Skeletal muscle tissue (tissue), 4 donors: Measurements from ENCODE around the gene LYL1. TPM values are rescaled to one million over a fixed set of nuclear protein-coding genes. Genes with fewer than 3 reads are reported as not detected.

Source experiments
- H3K27ac ChIP-seq: one replicate; pipeline ENCODE4 v1.7.0; 2013; ENCODE audit warnings: mild to moderate bottlenecking, low read depth, low read length, inconsistent platforms
- H3K27me3 ChIP-seq, 3 donors: one replicate each; pipeline ENCODE4 v1.7.0; 2013; ENCODE audit warnings: low read length in 3 of 3; ENCODE audit not compliant: control insufficient read depth in 3 of 3, insufficient read depth in 3 of 3
- H3K36me3 ChIP-seq, 3 donors: one replicate each; pipeline ENCODE4 v1.7.0; 2013; ENCODE audit warnings: low read length in 3 of 3; ENCODE audit not compliant: control insufficient read depth in 3 of 3, insufficient read depth in 3 of 3
- H3K4me1 ChIP-seq, 3 donors: one replicate each; pipeline ENCODE4 v1.7.0; 2013; ENCODE audit warnings: low read length in 3 of 3, mild to moderate bottlenecking in 3 of 3; ENCODE audit not compliant: control insufficient read depth in 3 of 3, insufficient read depth in 3 of 3
- H3K4me3 ChIP-seq, 3 donors: one replicate each; pipeline ENCODE4 v1.7.0; 2013; ENCODE audit warnings: low read length in 3 of 3
- H3K9ac ChIP-seq, 3 donors: one replicate each; pipeline ENCODE4 v1.7.0; 2013; ENCODE audit warnings: low read length in 3 of 3, mild to moderate bottlenecking in 3 of 3, moderate library complexity in 2 of 3, low read depth in 1 of 3
- H3K9me3 ChIP-seq, 3 donors: one replicate each; pipeline ENCODE4 v1.7.0; 2013; ENCODE audit warnings: low read length in 3 of 3; ENCODE audit not compliant: control insufficient read depth in 3 of 3
- total RNA-seq: library from RNA; depleted of rRNA; stranded (reverse); fragments of >200 nt; gene quantifications from one replicate; pipeline ENCODE4 v1.2.3, GENCODE V29; 2014
- donor health status: Osteomylitis.

Gene LYL1
- total RNA-seq, 1 donor from 2014 or later = 13.6 TPM

DNA sequence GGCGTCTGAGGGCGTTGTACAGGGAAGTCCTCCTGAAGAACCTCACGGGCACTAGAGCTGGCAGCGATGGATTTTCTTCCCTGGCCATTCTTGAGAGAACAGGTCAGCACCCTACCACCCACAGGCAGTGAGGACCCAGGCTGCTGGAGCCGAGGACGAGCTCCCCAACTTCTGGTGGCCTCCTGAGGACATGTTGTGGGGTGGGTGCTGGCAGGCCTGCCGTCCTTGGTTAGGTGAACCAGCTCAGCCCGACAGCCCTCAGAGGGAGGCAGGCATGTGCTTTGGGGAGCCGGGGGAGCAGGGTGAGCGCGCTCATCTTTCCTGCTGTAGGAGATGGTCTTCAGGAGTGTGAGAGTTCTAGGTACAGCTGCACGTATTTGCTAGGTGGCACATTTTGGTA, 15.4 kb downstream of the LYL1 start:
- H3K9ac ChIP-seq = no peak overlapping the region
- no peaks in the 10 kb centered on the region for H3K27me3 ChIP-seq
- H3K9me3 ChIP-seq = no peaks in the 10 kb centered on the region
- peaks cover 39 to 57% (median 45%) of the 10 kb centered on the region in 3 donors for H3K36me3 ChIP-seq
- H3K4me3 ChIP-seq = no peak overlapping the region
- H3K4me1 ChIP-seq = peaks cover 30 to 54% (median 48%) of the 10 kb centered on the region in 3 donors
- no peak overlapping the region for H3K27ac ChIP-seq

DNA sequence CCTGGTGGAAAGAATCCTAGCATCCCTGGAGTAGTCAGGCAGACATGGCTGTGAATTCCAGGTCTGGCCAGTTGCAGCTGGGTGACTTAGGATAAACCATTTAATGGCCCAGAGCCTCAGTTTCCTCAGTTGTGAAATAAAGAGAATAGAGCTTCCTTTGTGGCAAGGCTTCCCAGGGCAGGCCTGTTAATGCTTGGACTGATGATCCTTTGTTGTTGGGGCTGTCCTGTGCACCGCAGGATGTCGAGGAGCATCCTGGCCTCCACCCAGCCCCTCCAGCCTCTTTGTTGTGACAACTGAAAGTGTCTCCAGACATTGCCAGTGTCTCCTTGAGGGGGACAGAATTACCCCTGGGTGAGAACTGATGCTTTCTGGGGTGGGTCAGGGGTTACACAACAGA, 16.3 kb downstream of the LYL1 start:
- Histone ChIP-seq H3K4me1 (peaks cover 36 to 56% (median 50%) of the 10 kb centered on the region in 3 donors), H3K9ac (no peak overlapping the region), H3K27ac (no peak overlapping the region), H3K9me3 (no peaks in the 10 kb centered on the region), H3K27me3 (no peaks in the 10 kb centered on the region), H3K4me3 (no peak overlapping the region), H3K36me3 (peaks cover 45 to 64% (median 46%) of the 10 kb centered on the region in 3 donors)

DNA sequence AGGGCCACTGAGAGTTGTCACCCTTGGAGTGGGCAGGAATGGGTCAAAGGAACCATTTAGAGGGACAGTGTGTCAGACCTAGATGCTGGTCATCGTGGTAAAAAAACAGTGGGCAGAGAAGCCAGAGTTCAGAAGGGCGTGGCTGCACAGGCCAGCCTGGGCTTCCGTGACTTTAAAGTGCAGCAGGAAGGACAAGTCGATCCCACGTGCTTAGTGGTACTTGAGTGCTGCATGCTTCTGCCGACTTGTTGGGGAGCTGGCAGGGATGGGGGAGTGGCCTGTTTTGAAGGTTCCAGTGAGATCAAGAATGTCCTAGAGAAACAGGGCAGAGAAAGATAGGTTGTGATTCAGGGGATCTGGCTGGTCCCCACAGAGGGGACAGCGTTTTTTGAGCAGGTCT, 17.0 kb downstream of the LYL1 start:
- H3K27me3 ChIP-seq = no peaks in the 10 kb centered on the region
- H3K27ac ChIP-seq = no peak overlapping the region
- peaks cover 45 to 63% (median 45%) of the 10 kb centered on the region in 3 donors for H3K36me3 ChIP-seq
- H3K9me3 ChIP-seq = no peaks in the 10 kb centered on the region
- H3K9ac ChIP-seq = peak overlapping the region in 1 of 3 donors; percentile 40
- peaks cover 33 to 52% (median 49%) of the 10 kb centered on the region in 3 donors for H3K4me1 ChIP-seq
- H3K4me3 ChIP-seq = no peak overlapping the region

DNA sequence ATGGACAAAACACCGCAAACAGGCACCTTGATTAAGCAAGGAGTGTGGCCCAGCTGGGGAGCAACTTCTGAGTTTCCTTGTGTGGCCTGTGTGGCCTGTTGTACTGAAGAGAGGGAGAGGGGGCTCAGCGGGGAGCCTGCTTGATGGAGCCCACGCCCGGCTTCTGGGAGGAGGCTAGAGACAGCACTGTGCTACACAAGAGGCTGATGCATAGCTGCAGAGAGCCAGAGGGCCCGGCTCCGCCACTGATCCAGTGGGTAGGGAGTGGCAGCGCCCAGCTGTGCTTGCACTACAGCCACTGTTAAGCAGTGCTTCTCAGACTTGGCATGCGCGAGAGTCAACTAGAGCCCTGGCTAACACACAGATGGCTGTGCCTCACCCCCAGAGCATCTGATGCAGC, 19.0 kb downstream of the LYL1 start:
- no peak overlapping the region for H3K4me3 ChIP-seq
- H3K9ac ChIP-seq = peak overlapping the region in 1 of 3 donors; percentile 45
- peaks cover 36 to 62% (median 48%) of the 10 kb centered on the region in 3 donors for H3K36me3 ChIP-seq
- H3K4me1 ChIP-seq = peaks cover 33 to 52% (median 45%) of the 10 kb centered on the region in 3 donors
- no peaks in the 10 kb centered on the region for H3K27me3 ChIP-seq
- H3K27ac ChIP-seq = peak overlapping the region; percentile 23
- H3K9me3 ChIP-seq = no peaks in the 10 kb centered on the region

DNA sequence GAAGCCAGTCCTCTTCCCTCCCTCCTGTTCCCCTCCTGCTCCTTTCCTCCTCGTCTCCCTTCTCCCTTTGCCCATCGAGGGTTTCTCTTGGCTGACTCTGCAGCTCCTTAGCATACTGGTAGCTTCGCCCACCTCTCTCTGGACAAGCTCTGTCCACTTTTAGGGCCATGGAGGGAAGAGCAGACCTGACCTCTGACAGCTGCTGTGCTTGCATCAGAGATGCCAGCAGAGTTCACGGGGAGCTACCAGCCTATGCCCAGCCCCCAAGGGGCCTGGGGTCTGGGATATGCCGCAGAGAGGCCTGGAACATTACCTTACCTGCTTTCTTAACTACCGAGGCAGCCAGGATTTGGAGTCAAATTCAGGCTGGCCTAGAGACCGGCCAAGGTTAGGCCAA, 19.7 kb downstream of the LYL1 start:
- H3K36me3 ChIP-seq = peaks cover 36 to 63% (median 49%) of the 10 kb centered on the region in 3 donors
- peaks cover 39 to 59% (median 52%) of the 10 kb centered on the region in 3 donors for H3K4me1 ChIP-seq
- H3K9me3 ChIP-seq = no peaks in the 10 kb centered on the region
- peak overlapping the region; percentile 23 for H3K27ac ChIP-seq
- no peaks in the 10 kb centered on the region for H3K27me3 ChIP-seq
- peak overlapping the region in 1 of 3 donors; percentile 45 for H3K9ac ChIP-seq
- H3K4me3 ChIP-seq = no peak overlapping the region

DNA sequence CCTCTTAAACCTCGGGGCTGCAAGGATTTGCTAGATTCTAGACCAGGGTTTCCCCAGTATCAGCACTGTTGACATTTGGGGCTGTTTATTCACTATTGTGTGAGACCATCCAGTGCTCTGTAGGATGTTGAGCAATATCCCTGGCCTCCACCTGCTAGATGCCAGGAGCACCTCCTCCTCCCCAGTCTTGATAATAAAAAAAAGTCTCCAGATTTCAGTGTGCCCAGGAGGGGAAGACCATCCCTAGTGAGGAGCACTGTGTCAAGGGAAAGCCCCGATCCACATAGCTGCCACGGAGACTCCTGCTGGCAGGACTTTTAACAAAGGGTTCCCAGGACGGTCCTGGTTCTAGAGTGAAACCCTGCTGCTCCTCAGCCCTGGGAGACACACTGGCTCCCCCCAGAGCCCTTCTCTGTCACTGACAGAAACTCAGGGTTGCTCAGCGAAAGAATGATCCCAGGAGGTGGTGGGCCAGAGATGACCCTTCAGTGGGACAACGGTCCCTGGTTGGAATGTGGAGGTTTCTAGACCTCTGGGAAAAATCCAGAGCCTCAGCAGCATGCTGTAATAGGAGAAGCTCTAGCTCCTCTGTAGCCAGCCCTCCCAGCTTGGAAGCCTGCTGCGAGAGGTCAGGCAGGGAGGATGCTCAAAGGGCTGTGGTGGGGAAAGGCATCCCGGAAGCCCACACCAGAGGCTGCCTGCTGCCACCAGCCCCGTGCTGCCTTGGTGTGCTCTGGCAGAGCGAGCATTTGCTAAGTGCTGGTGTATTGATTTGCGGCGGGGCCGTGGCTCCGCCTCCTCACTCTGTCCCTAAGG, 20.3 kb downstream of the LYL1 start:
- peak overlapping the region; percentile 23 for H3K27ac ChIP-seq
- peaks cover 35 to 61% (median 53%) of the 10 kb centered on the region in 3 donors for H3K36me3 ChIP-seq
- peak overlapping the region in 1 of 3 donors; percentile 45 for H3K9ac ChIP-seq
- no peak overlapping the region for H3K4me3 ChIP-seq
- H3K27me3 ChIP-seq = no peaks in the 10 kb centered on the region
- H3K9me3 ChIP-seq = no peaks in the 10 kb centered on the region
- H3K4me1 ChIP-seq = peaks cover 45 to 65% (median 58%) of the 10 kb centered on the region in 3 donors

DNA sequence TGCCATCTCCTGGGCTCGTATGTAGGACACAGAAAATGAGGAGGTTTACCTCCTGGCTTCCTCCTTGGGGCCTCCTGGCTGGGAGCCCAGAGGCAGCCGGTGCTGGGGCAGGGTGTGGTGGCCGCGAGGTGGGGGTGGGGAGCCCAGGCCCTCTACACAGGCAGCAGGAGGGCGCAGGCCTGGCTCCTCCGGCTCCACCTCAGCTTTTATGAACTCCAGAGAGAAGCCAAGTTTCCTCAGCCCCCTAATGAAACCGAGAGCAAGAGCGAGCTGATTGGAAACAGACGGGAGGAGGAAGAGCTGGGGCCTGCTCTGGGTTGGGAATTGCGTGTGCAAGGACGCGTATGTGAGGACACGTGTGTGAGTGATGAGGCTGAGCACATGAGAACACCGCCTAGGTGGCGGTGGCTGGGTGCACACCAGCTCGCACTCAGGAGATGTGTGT, 23.1 kb downstream of the LYL1 start:
- Histone ChIP-seq H3K4me3 (no peak overlapping the region), H3K9me3 (no peaks in the 10 kb centered on the region), H3K4me1 (peaks cover 64 to 76% (median 72%) of the 10 kb centered on the region in 3 donors), H3K27me3 (no peaks in the 10 kb centered on the region), H3K9ac (peak overlapping the region in 2 of 3 donors; percentile 48 to 76), H3K27ac (peak overlapping the region; percentile 69), H3K36me3 (peaks cover 31 to 56% (median 56%) of the 10 kb centered on the region in 3 donors)

DNA sequence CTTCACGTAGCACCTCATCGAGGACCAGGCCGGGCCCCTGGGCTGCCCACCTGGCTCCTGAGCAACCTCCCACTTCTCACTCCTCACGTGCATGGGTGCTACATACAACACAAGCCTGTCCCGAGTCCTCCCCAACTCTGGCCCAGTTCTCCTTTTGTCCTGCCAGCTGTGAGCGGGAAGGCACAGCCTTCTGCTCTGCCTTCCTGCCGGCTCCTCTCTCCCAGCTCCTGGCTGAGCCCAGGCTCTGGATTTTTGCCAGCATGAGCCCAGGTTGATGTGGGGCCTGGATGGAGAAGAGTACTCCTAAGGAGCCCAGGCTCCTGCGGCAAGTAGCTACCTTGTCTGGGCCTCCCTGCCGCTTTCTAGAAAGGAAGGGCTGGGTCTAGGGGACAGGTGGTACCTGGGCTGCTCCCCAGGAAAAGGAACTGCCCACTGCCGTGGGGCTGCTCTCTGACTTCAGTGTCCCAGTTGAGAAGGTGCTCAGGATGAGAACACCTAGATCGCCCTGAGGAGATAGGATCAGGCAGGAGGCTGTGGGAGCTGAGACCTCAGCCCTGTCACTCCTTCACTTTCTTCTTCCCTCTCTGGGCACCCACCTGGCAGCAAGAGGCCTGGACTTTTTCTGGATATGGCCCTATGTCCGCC, 23.6 kb downstream of the LYL1 start:
- no peaks in the 10 kb centered on the region for H3K9me3 ChIP-seq
- H3K36me3 ChIP-seq = peaks cover 34 to 58% (median 56%) of the 10 kb centered on the region in 3 donors
- peak overlapping the region in 1 of 3 donors; percentile 52 for H3K4me3 ChIP-seq
- peak overlapping the region; percentile 69 for H3K27ac ChIP-seq
- H3K4me1 ChIP-seq = peaks cover 65 to 77% (median 74%) of the 10 kb centered on the region in 3 donors
- H3K9ac ChIP-seq = peak overlapping the region; percentile 38 to 76 (median 48)
- H3K27me3 ChIP-seq = no peaks in the 10 kb centered on the region

DNA sequence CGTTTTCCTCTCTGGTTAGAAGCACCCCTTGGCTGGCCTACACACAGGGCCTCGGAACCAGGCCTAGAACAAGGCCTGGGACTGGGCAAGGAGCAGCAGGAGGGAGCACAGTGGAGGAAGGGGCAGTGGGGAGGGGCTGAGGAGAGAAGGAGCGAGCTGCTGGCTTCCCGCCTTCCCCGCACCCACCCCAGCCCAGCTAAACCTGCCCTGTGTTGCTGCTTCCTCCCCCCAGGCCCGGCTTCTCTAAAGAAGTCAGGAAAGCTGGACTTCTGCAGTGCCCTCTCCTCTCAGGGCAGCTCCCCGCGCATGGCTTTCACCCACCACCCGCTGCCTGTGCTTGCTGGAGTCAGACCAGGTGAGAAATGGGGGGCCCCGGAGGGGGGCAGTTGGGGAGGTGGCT, 24.3 kb downstream of the LYL1 start:
- Histone ChIP-seq H3K4me1 (peaks cover 67 to 79% (median 76%) of the 10 kb centered on the region in 3 donors), H3K27ac (peak overlapping the region; percentile 69), H3K36me3 (peaks cover 36 to 59% (median 57%) of the 10 kb centered on the region in 3 donors), H3K27me3 (no peaks in the 10 kb centered on the region), H3K9ac (peak overlapping the region; percentile 21 to 76 (median 25)), H3K4me3 (no peak overlapping the region), H3K9me3 (no peaks in the 10 kb centered on the region)
